ENCODE measurements around the gene SFXN4. TPM values are rescaled to one million over a fixed set of nuclear protein-coding genes. Genes with fewer than 3 reads are reported as not detected.

Gene SFXN4
- total RNA-seq, 1 donor from 2014 or later, result 14.6 TPM

- intact Hi-C loops (cut with DNase I), result no loop called here
- Histone ChIP-seq H3K36me3 (no peaks in the 10 kb centered on the region), H3K27ac (no peak overlapping the region), H3K27me3 (ENCODE audit: low read depth) (no peaks in the 10 kb centered on the region), H3K9me3 (no peaks in the 10 kb centered on the region), H3K4me1 (no peaks in the 10 kb centered on the region), H3K4me3 (no peak overlapping the region)
- ATAC-seq (no peak), DNase-seq (no peak)
- TF ChIP-seq CTCF (IDR thresholded peaks at IDR 0.05), result no peak
These were observed 69.9 kb downstream of the SFXN4 start for GRCh38 chr10:119095640-119096039.

GRCh38 chr10:119090968-119091367 is 74.5 kb downstream of the SFXN4 start:
- H3K4me1 ChIP-seq, result no peaks in the 10 kb centered on the region
- H3K4me3 ChIP-seq, result no peak overlapping the region
- no peaks in the 10 kb centered on the region for H3K9me3 ChIP-seq
- no peak for TF ChIP-seq CTCF (IDR thresholded peaks at IDR 0.05)
- DNase-seq (no peak), ATAC-seq (peak; percentile 63 to 70)
- intact Hi-C loops (cut with DNase I), result no loop called here
- no peaks in the 10 kb centered on the region for H3K27me3 ChIP-seq (ENCODE audit: low read depth)
- H3K27ac ChIP-seq, result no peak overlapping the region
- no peaks in the 10 kb centered on the region for H3K36me3 ChIP-seq

Other genes with a start within 250 kb of the SFXN4 start
- 1.9 TPM for gene NANOS1, start 136.0 kb downstream of the SFXN4 start, total RNA-seq
- gene EIF3A, start 84.9 kb downstream of the SFXN4 start, total RNA-seq, result 94.7 TPM
- 33.8 TPM for gene DENND10, start 61.6 kb downstream of the SFXN4 start, total RNA-seq
- 82.0 TPM for gene PRDX3, start 13.1 kb upstream of the SFXN4 start, total RNA-seq
- gene GRK5, start 41.9 kb upstream of the SFXN4 start, total RNA-seq, result 68.7 TPM

Measured in lower lobe of right lung (tissue), 2 donors.